Chondrocyte (in vitro differentiated cells): ENCODE results near the gene NOD2. TPM values are rescaled to one million over a fixed set of nuclear protein-coding genes. Genes with fewer than 3 reads are reported as not detected.

ENCODE experiments used
- DNase-seq: peaks from one replicate; pipeline ENCODE4 v3.0.0; 2021; ENCODE audit warnings: mixed read lengths, low spot score
- H3K27ac Mint-ChIP-seq: one replicate; pipeline ENCODE4 v1.8.0; 2021; ENCODE audit warnings: mild to moderate bottlenecking, moderate library complexity, mixed read lengths; ENCODE audit not compliant: unreplicated experiment
- H3K27me3 Mint-ChIP-seq: 2 replicates; pipeline ENCODE4 v1.8.0; 2021; ENCODE audit warnings: low read depth, mixed read lengths
- H3K36me3 Mint-ChIP-seq: 2 replicates; pipeline ENCODE4 v1.8.0; 2021; ENCODE audit warnings: low read depth, mixed read lengths
- H3K4me1 Mint-ChIP-seq: 2 replicates; pipeline ENCODE4 v1.8.0; 2021; ENCODE audit warnings: low read depth, mild to moderate bottlenecking, mixed read lengths
- H3K4me3 Mint-ChIP-seq: one replicate; pipeline ENCODE4 v1.8.0; 2021; ENCODE audit warnings: mild to moderate bottlenecking, moderate library complexity, mixed read lengths; ENCODE audit not compliant: unreplicated experiment
- H3K9me3 Mint-ChIP-seq: 2 replicates; pipeline ENCODE4 v1.8.0; 2021; ENCODE audit warnings: low read depth, mixed read lengths
- CTCF ChIP-seq: fragments of 200-600 bp; sonication (generic); IDR thresholded peaks from 2 replicates; pipeline ENCODE4 v1.5.0; 2021; ENCODE audit warnings: antibody characterized with exemption, mild to moderate bottlenecking, moderate library complexity
- total RNA-seq: library from RNA; stranded (reverse); gene quantifications from 3 replicates; pipeline ENCODE4 v1.2.1, GENCODE V29; 2021

NOD2 gene
- total RNA-seq, 1 donor from 2014 or later, result 0.05 TPM

GRCh38 chr16:50765260-50765659, 71.9 kb downstream of the NOD2 start:
- H3K4me1 Mint-ChIP-seq, result peaks cover 22% of the 10 kb centered on the region
- H3K36me3 Mint-ChIP-seq, result peaks cover 28% of the 10 kb centered on the region
- H3K27me3 Mint-ChIP-seq, result no peaks in the 10 kb centered on the region
- H3K9me3 Mint-ChIP-seq, result peaks cover 24% of the 10 kb centered on the region
- no peak for TF ChIP-seq CTCF
- H3K27ac Mint-ChIP-seq, result no peak overlapping the region
- H3K4me3 Mint-ChIP-seq, result no peak overlapping the region
- DNase-seq, result no peak

DNA sequence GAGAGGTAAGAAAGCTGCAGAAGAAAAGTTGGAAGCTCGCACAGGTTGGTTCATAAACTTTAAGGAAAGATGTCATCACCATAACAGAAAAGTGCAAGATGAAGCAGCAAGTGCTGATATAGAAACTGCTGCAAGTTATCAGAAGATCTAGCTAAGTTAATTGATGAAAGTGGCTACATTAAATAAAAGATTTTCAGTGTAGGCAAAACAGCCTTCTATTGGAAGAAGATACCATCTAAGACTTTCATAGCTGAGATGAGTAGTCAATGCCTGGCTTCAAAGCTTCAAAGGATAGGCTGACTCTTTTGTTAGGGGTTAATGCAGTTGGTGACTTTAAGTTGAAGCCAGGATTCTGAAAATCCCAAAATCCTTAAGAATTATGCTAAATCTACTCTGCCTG, 72.5 kb downstream of the NOD2 start:
- Mint-ChIP-seq H3K27ac (no peak overlapping the region), H3K9me3 (peaks cover 24% of the 10 kb centered on the region), H3K4me1 (peaks cover 22% of the 10 kb centered on the region), H3K36me3 (peaks cover 28% of the 10 kb centered on the region), H3K4me3 (no peak overlapping the region), H3K27me3 (no peaks in the 10 kb centered on the region)
- no peak for DNase-seq
- no peak for TF ChIP-seq CTCF

DNA sequence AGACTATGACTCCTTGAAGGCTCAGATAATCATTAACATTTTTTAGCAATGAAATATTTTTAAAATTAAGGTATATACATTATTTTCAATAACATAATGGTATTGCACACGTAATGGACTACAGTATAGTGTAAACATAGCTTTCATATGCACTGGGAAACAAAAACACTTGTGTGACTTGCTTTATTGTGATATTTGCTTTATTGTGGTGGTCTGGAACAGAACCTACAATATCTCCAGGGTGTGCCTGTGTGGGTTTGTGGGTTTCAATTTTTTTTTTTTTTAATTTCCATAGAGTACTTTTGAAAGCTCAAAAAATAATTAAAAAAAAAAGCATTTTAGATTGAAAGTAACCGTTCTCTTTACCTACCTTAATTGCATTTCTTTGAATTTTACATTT, 73.8 kb downstream of the NOD2 start:
- no peak for DNase-seq
- Mint-ChIP-seq H3K27me3 (no peaks in the 10 kb centered on the region), H3K4me1 (peaks cover 20% of the 10 kb centered on the region), H3K9me3 (peaks cover 27% of the 10 kb centered on the region), H3K4me3 (no peak overlapping the region), H3K27ac (no peak overlapping the region), H3K36me3 (peaks cover 28% of the 10 kb centered on the region)
- TF ChIP-seq CTCF, result no peak

- no peaks in the 10 kb centered on the region for H3K4me1 Mint-ChIP-seq
- no peak for DNase-seq
- H3K27me3 Mint-ChIP-seq, result no peaks in the 10 kb centered on the region
- H3K36me3 Mint-ChIP-seq, result peaks cover 16% of the 10 kb centered on the region
- H3K9me3 Mint-ChIP-seq, result peaks cover 20% of the 10 kb centered on the region
- TF ChIP-seq CTCF, result no peak
- no peak overlapping the region for H3K27ac Mint-ChIP-seq
- H3K4me3 Mint-ChIP-seq, result no peak overlapping the region
Observed at GRCh38 chr16:50771366-50771765, 78.0 kb downstream of the NOD2 start.

GRCh38 chr16:50774405-50774804, 81.0 kb downstream of the NOD2 start:
- H3K27me3 Mint-ChIP-seq, result no peaks in the 10 kb centered on the region
- H3K36me3 Mint-ChIP-seq, result peaks cover 8% of the 10 kb centered on the region
- no peak for TF ChIP-seq CTCF
- H3K4me3 Mint-ChIP-seq, result no peak overlapping the region
- DNase-seq, result no peak
- no peak overlapping the region for H3K27ac Mint-ChIP-seq
- peaks cover 11% of the 10 kb centered on the region for H3K9me3 Mint-ChIP-seq
- no peaks in the 10 kb centered on the region for H3K4me1 Mint-ChIP-seq
